ENCODE measurements around the gene ERICH4. TPM values are rescaled to one million over a fixed set of nuclear protein-coding genes. Genes with fewer than 3 reads are reported as not detected.

Gene ERICH4
- total and polyA plus RNA-seq, 2 of the 8 experiments (the other 6 are each of a cell fraction or from before 2014, with no cell fraction given) = not detected

- CTCF ChIA-PET (ENCODE audit: partially characterized antibody) = no interaction called here
- no peak for TF ChIP-seq ZNF274 (IDR thresholded peaks at IDR 0.05; ENCODE audit: borderline replicate concordance, extremely low read depth, low read length)
- no peak for TF ChIP-seq HDAC6 (IDR thresholded peaks at IDR 0.05; ENCODE audit: low read depth, low read length)
- no peak for TF ChIP-seq CBX5 (IDR thresholded peaks at IDR 0.05; ENCODE audit: low read depth, low read length)
- no peak for TF ChIP-seq SIN3A (conservative IDR thresholded peaks at IDR 0.05 in 1 of 2, IDR thresholded peaks at IDR 0.05 in 1 of 2; ENCODE audit: low read depth in 1 of 2, low read length in 2 of 2)
- TF ChIP-seq SP2 (IDR thresholded peaks at IDR 0.05; ENCODE audit: low read length) = no peak
- TF ChIP-seq EP300 (IDR thresholded peaks at IDR 0.05; ENCODE audit: borderline replicate concordance in 1 of 2, low read depth in 2 of 2, low read length in 2 of 2) = no peak
- no peak for TF ChIP-seq CBX8 (IDR thresholded peaks at IDR 0.05; ENCODE audit: borderline replicate concordance, low read depth, low read length)
- no peak for TF ChIP-seq E2F6 (IDR thresholded peaks at IDR 0.05)
- no peak for TF ChIP-seq RXRA (IDR thresholded peaks at IDR 0.05; ENCODE audit: insufficient read depth, low read depth, low read length)
- TF ChIP-seq, protein P1, sequence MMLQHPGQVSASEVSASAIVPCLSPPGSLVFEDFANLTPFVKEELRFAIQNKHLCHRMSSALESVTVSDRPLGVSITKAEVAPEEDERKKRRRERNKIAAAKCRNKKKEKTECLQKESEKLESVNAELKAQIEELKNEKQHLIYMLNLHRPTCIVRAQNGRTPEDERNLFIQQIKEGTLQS (IDR thresholded peaks at IDR 0.05; ENCODE audit: insufficient read depth, low read depth, low read length) = no peak
Measured at GRCh38 chr19:41478875-41479756, 36.2 kb downstream of the ERICH4 start.

More at GRCh38 chr19:41478875-41479756, 36.2 kb downstream of the ERICH4 start:
- Histone ChIP-seq H3K18ac (ENCODE audit: extremely low read depth, low read length) (no peak overlapping the region), H2AFZ (ENCODE audit: low read length) (no peak overlapping the region), H4K5ac (ENCODE audit: insufficient read length, low read depth, low read length) (no peak overlapping the region), H2BK20ac (ENCODE audit: low read length) (no peak overlapping the region), H4K20me1 (replicated peaks in 1 of 2; ENCODE audit: control insufficient read depth in 1 of 2, insufficient read depth in 2 of 2, low read length in 2 of 2) (no peaks in the 10 kb centered on the region), H3K79me1 (ENCODE audit: low read depth, low read length) (no peaks in the 10 kb centered on the region), H3K56ac (replicated peaks; ENCODE audit: insufficient read length, low read depth, low read length) (no peak overlapping the region), H3K4ac (replicated peaks; ENCODE audit: insufficient read length, low read depth, low read length) (no peak overlapping the region), H3K36me3 (ENCODE audit: control insufficient read depth in 2 of 4, insufficient read depth in 4 of 4, low read length in 3 of 4) (no peaks in the 10 kb centered on the region), H2BK5ac (ENCODE audit: low read depth, low read length) (no peak overlapping the region), H2AK5ac (ENCODE audit: low read depth, low read length) (no peak overlapping the region), H3K9me3 (ENCODE audit: insufficient read depth in 2 of 2, low read depth in 1 of 2, low read length in 1 of 2) (peaks cover 45 to 77% of the 10 kb centered on the region in 2 experiments), H3K23me2 (ENCODE audit: low read depth, low read length) (no peaks in the 10 kb centered on the region), H4K8ac (ENCODE audit: extremely low read depth, insufficient read depth, low read length) (no peak overlapping the region), H4K91ac (replicated peaks; ENCODE audit: insufficient read length, low read length) (no peak overlapping the region), H3K79me2 (ENCODE audit: control insufficient read depth in 1 of 2, insufficient read depth in 2 of 2, low read length in 2 of 2) (no peaks in the 10 kb centered on the region), H2BK12ac (ENCODE audit: low read depth, low read length) (no peak overlapping the region), H3K9ac (replicated peaks in 1 of 4; ENCODE audit: extremely low read depth in 1 of 4, low read depth in 3 of 4, low read length in 3 of 4) (no peak overlapping the region), H3K4me1 (replicated peaks in 1 of 4; ENCODE audit: control insufficient read depth in 3 of 4, insufficient read depth in 4 of 4, low read length in 3 of 4) (no peaks in the 10 kb centered on the region), H2BK120ac (replicated peaks; ENCODE audit: low read depth, low read length) (no peak overlapping the region), H3K27ac (ENCODE audit: low read depth, low read length) (no peak overlapping the region), H3K27me3 (replicated peaks in 1 of 4; ENCODE audit: control insufficient read depth in 3 of 4, extremely low read depth in 1 of 4, insufficient read depth in 3 of 4, low read length in 3 of 4) (no peaks in the 10 kb centered on the region), H3K4me2 (ENCODE audit: insufficient read depth in 1 of 2, low read depth in 2 of 2, low read length in 2 of 2) (no peak overlapping the region), H2BK15ac (ENCODE audit: low read length) (no peak overlapping the region), H3K14ac (ENCODE audit: insufficient read length) (no peak overlapping the region), H3K23ac (ENCODE audit: insufficient read length) (no peak overlapping the region), H3K4me3 (ENCODE audit: extremely low read depth in 1 of 4, insufficient read depth in 2 of 4, low read depth in 3 of 4, low read length in 4 of 4) (no peak overlapping the region)
- POLR2A ChIA-PET (ENCODE audit: partially characterized antibody) = no interaction called here
- WGBS, 2 experiments (ENCODE audit: extremely low coverage in 1 of 2, insufficient coverage in 1 of 2, insufficient read length in 1 of 2, insufficient replicate concordance in 2 of 2, low coverage in 1 of 2, low lambda C conversion rate in 2 of 2, missing lambda C conversion rate in 1 of 2) = 82% methylated on average over 15 of the region's 15 CpGs; no CpG with 5 or more reads in 1 of the 2 experiments
- FAIRE-seq (no peak), DNase-seq (ENCODE audit: low read depth in 1 of 2, low spot score in 2 of 2) (no peak)
